GM18861 (cell line): ENCODE results near the gene SNRNP48.

ENCODE experiments used
- ATAC-seq: cut with Tn5 transposase; IDR thresholded peaks from one replicate; pipeline ENCODE4 v1.9.1; 2021; ENCODE audit not compliant: unreplicated experiment

The SNRNP48 gene

GRCh38 chr6:7559196-7559595 lies 30.8 kb upstream of the SNRNP48 start:
- no peak for ATAC-seq

DNA sequence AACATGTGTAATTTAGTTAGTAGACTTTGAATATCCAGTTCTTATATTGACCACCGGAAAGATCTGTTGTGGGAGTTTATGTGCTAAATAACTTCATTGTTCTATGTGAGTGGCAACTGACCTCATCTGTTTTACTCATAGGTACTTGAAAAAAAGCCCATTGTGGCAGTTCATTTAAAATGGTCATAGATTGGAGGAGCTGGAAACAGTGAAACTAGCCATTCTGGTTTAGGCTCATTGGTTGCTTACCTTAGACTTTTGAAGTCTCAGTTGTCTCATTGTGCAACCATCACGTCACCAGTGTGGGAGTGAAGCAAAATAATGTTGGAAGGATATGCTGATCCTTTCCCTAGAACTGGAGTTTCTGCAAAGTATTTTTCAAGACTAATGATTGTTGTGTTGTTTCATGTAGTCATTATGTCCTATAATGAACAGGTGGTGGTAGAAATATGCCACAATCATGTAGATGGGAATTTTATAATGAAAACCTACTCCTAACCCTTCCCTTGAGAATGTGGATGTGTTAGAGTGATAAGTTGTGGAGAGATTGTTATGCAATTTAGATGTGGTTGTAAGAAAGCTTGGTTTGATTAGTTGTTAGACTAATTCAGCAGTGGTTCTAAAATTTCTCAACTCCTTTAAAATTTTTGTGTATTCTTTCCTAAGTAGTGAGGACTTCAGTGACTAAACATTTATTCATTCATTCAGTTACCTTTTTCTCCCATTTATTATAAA lies 30.2 kb upstream of the SNRNP48 start:
- no peak for ATAC-seq

GRCh38 chr6:7561153-7561964 lies 28.6 kb upstream of the SNRNP48 start:
- no peak for ATAC-seq

DNA sequence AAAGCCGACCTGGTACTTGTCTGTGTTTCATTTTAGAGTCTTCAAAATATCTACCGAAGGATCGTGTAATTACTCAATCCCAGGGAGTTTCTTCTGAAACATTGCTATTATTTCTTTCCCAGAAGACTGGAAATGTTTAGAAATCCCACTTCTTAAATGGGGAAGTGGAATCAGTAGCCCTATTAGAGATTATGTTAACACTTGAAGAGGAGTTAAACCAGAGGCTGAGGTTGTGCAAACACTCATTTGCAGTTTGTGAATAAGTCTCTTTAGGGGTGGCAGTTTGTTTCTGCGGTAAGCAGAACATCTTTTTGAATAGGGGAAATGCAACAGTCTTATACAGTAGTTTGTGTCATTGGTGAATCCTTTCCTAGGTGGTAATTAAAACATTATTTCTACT lies 27.2 kb upstream of the SNRNP48 start:
- ATAC-seq: no peak

GRCh38 chr6:7566107-7566506 lies 23.9 kb upstream of the SNRNP48 start:
- no peak for ATAC-seq

DNA sequence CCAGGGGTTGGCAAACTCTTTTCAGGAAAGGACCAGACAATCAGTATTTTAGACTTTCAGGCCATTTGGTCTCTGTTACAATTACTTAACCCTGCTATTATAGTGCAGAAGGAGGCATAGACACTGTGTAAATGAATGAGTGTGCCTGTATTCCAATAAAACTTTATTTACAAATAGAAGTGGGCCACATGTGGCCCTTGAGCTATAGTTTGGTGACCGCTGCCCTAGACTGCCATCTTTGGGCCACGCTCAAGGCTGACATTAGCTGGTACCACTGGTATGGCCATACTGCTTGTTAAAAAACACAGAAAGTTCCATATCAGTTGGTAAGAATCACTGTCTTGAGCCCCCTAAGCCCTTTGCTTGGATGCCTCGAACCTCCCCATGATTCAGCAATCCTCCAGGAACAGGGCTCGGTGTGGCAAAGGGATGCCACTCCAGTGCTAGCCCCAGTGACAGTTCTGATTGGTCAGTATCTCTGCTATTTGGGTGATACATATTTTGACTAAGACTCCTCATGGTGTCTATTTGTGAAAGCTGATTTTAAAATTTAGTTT lies 23.3 kb upstream of the SNRNP48 start:
- ATAC-seq: no peak

DNA sequence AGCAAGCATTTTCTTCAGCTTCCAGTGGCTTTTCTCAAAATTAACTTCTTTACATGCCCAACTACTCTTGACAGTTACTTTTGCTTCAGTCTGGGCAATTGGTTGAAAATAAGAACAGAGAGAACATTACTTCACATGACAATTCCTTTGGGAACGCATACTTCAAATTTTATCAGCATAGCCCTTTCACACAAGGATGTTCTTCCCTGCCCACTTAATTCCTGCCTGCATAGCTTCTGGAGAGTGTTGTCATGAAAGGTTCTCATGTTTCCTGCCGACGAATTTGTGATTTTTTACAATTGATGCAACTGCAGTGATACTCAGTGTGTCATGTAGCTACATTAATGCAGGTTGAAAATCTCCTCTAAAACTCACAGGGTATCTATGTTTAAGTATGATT lies 22.0 kb upstream of the SNRNP48 start:
- ATAC-seq: no peak

DNA sequence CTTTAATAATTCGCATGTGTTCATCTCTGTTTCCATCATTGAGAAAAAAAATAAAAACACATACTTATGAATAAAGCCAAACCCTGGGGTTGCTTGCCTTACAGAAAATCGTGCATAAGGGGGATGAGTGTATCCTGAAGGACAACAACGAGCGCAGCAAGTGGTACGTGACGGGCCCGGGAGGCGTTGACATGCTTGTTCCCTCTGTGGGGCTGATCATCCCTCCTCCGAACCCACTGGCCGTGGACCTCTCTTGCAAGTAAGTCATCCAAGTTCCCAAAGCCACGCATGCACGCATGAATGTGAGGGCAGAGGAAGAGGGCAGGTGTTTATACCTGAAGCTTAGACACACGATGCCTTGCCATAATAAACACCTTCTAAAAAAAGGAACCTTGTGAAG lies 20.9 kb upstream of the SNRNP48 start:
- ATAC-seq: no peak

DNA sequence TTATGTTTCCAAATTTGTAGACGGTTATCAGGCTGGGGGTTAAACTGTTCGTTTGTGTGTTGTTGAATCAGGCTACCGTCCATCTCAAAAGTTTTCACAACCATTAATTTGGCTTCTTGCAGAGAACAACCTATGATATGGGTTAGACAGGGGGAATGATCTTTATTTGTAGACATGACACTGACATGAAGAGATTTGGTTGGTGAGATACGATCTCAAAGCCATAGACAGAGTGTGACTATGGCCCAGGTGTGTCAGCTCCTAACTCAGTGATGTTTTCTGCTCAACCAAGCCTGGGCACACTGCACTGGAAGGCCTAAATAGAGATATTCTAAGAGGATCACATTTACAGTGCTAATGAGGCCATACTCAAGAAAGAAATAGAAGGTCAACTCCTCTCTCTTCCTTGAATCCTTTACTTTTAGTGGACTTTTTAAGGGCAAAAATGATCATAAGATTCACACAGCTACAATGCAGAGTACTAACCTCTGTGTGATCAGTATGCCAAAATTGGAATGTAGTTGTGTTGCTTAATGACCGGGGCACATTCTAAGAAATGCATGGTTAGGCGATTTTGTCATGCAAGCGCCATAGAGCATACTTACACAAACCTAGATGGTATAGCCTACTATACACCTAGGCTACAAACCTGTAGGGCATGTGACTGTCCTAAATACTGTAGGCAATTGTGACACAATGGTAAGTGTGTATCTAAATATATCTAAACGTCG lies 17.6 kb upstream of the SNRNP48 start:
- ATAC-seq: no peak

DNA sequence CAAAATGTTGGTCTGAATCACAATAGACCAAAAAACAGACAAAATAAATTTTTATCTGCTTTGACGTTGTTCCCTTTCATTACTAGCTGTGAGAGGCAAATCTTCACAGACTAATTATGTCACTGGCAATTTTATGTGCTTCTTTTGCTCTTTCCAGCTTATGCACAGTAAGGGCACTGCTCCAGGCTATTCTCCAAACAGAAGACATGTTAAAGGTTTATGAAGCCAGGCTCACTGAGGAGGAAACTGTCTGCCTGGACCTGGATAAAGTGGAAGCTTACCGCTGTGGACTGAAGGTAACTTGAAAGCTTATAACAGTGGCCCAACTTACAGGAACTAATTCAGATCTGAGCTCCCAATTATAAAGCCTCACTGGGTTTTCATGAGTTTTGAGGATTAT lies 15.5 kb upstream of the SNRNP48 start:
- ATAC-seq: no peak

GRCh38 chr6:7578516-7578915 lies 11.5 kb upstream of the SNRNP48 start:
- ATAC-seq: no peak

DNA sequence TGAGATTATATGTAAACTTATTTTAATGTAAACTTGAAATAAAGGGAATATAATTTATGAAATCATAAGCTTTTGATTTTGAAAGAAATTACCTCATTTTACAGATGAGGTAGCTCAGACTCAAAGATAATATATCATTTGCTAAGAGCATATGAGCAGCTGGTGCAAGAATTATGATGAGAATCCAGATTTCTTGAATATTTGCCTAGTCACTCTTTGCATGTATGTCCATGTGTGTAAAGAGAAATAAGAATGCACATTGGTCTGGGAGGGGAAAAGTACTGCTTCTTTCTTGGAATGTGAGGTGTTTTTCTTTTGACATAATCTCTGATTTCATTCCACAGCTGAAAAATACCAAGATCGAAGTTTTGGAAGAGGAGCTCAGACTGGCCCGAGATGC lies 11.1 kb upstream of the SNRNP48 start:
- no peak for ATAC-seq

DNA sequence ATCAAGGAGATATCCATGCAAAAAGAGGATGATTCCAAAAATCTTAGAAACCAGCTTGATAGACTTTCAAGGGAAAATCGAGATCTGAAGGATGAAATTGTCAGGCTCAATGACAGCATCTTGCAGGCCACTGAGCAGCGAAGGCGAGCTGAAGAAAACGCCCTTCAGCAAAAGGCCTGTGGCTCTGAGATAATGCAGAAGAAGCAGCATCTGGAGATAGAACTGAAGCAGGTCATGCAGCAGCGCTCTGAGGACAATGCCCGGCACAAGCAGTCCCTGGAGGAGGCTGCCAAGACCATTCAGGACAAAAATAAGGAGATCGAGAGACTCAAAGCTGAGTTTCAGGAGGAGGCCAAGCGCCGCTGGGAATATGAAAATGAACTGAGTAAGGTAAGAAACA lies 10.1 kb upstream of the SNRNP48 start:
- no peak for ATAC-seq

GRCh38 chr6:7580537-7580926 lies 9.5 kb upstream of the SNRNP48 start:
- ATAC-seq: no peak

DNA sequence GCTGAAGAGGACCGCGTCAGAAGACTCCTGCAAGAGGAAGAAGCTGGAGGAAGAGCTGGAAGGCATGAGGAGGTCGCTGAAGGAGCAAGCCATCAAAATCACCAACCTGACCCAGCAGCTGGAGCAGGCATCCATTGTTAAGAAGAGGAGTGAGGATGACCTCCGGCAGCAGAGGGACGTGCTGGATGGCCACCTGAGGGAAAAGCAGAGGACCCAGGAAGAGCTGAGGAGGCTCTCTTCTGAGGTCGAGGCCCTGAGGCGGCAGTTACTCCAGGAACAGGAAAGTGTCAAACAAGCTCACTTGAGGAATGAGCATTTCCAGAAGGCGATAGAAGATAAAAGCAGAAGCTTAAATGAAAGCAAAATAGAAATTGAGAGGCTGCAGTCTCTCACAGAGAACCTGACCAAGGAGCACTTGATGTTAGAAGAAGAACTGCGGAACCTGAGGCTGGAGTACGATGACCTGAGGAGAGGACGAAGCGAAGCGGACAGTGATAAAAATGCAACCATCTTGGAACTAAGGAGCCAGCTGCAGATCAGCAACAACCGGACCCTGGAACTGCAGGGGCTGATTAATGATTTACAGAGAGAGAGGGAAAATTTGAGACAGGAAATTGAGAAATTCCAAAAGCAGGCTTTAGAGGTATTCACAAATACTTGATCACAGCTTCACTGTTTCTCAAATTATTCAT lies 8.9 kb upstream of the SNRNP48 start:
- ATAC-seq: no peak

DNA sequence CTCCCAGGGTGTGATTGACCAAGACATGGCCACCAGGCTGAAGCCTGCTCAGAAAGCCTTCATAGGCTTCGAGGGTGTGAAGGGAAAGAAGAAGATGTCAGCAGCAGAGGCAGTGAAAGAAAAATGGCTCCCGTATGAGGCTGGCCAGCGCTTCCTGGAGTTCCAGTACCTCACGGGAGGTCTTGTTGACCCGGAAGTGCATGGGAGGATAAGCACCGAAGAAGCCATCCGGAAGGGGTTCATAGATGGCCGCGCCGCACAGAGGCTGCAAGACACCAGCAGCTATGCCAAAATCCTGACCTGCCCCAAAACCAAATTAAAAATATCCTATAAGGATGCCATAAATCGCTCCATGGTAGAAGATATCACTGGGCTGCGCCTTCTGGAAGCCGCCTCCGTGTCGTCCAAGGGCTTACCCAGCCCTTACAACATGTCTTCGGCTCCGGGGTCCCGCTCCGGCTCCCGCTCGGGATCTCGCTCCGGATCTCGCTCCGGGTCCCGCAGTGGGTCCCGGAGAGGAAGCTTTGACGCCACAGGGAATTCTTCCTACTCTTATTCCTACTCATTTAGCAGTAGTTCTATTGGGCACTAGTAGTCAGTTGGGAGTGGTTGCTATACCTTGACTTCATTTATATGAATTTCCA lies 4.6 kb upstream of the SNRNP48 start:
- ATAC-seq: no peak

DNA sequence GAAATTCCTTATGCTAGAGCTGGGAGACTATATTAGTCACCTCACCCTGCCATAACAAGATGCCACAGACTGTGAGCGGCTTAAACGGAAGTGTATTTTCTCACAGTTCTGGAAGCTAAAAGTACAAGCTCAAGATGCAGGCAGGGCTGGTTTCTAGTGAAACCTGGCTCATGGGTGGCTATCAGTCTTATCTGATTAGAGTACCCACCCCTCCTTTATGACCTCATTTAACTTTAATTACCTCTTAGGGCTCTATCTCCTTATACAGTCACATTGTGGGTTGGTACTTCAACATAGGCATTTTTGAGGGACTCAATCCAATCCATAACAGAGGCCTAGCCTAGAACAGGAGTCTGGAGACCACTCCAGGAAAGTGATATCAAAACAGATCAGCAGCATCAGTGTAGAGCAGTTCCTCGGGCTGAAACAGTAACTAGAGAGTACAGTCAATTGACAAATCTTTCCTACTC lies 2.3 kb upstream of the SNRNP48 start:
- ATAC-seq: no peak

- no peak for ATAC-seq
Measured at GRCh38 chr6:7588506-7588905, 1.5 kb upstream of the SNRNP48 start.

GRCh38 chr6:7589221-7589620 lies 777 bp upstream of the SNRNP48 start:
- ATAC-seq: no peak

- no peak for ATAC-seq
Measured at GRCh38 chr6:7590918-7591302, 912 bp downstream of the SNRNP48 start.
